Neural cell (in vitro differentiated cells): Measurements from ENCODE around the gene PRR12. TPM values are rescaled to one million over a fixed set of nuclear protein-coding genes. Genes with fewer than 3 reads are reported as not detected.

Source experiments
- H2AFZ ChIP-seq: fragments of 200-600, 300-800 bp; sonication (generic), shearing (Covaris generic); 2 replicates; pipeline ENCODE4 v1.6.0; 2014; ENCODE audit warnings: low read depth, mild to moderate bottlenecking, antibody characterized with exemption, low read length, moderate library complexity
- H3F3A ChIP-seq: fragments of 200-600 bp; shearing (Covaris generic); 2 replicates; pipeline ENCODE4 v1.6.1; 2016; ENCODE audit warnings: mild to moderate bottlenecking, moderate library complexity, mixed read lengths, antibody characterized with exemption, low read length; ENCODE audit not compliant: insufficient read depth, poor library complexity, severe bottlenecking
- H3K27ac ChIP-seq: fragments of 200-600, 300-800 bp; sonication (generic), shearing (Covaris generic); 2 replicates; pipeline ENCODE4 v1.5.1; 2014; ENCODE audit warnings: mild to moderate bottlenecking, low read length, moderate library complexity
- H3K27me3 ChIP-seq: fragments of 300-800, 200-600 bp; sonication (generic), shearing (Covaris generic); 2 replicates; pipeline ENCODE4 v1.6.0; 2014; ENCODE audit warnings: mild to moderate bottlenecking, low read depth, low read length, moderate library complexity; ENCODE audit not compliant: insufficient read depth
- H3K36me3 ChIP-seq: fragments of 300-800, 200-600 bp; sonication (generic), shearing (Covaris generic); 2 replicates; pipeline ENCODE4 v1.5.1; 2014; ENCODE audit warnings: mild to moderate bottlenecking, antibody characterized with exemption, low read length, moderate library complexity; ENCODE audit not compliant: insufficient read depth
- H3K4me2 ChIP-seq: fragments of 300-800, 200-600 bp; sonication (generic), shearing (Covaris generic); 2 replicates; pipeline ENCODE4 v1.6.0; 2014; ENCODE audit warnings: mild to moderate bottlenecking, low read length
- H3K4me3 ChIP-seq: fragments of 300-800, 200-600 bp; sonication (generic), shearing (Covaris generic); 2 replicates; pipeline ENCODE4 v1.5.1; 2014; ENCODE audit warnings: mild to moderate bottlenecking, low read length, moderate library complexity
- H3K79me2 ChIP-seq: fragments of 200-600 bp; shearing (Covaris generic); replicated peaks from 2 replicates; pipeline ENCODE4 v1.6.0; 2014; ENCODE audit warnings: mild to moderate bottlenecking, low read length, moderate library complexity; ENCODE audit not compliant: insufficient read depth
- H3K9ac ChIP-seq: fragments of 300-800, 200-600 bp; sonication (generic), shearing (Covaris generic); 2 replicates; pipeline ENCODE4 v1.6.1; 2016; ENCODE audit warnings: mild to moderate bottlenecking, low read length, mixed read lengths
- H3K9me2 ChIP-seq: fragments of 200-600 bp; shearing (Covaris generic); 2 replicates; pipeline ENCODE4 v1.6.1; 2016; ENCODE audit warnings: mild to moderate bottlenecking, low read length, mixed read lengths; ENCODE audit not compliant: insufficient read depth
- H3K9me3 ChIP-seq: fragments of 200-600, 300-800 bp; sonication (generic), shearing (Covaris generic); 2 replicates; pipeline ENCODE4 v1.6.1; 2016; ENCODE audit warnings: mild to moderate bottlenecking, mixed run types, low read length, moderate library complexity, mixed read lengths
- H4K20me1 ChIP-seq: fragments of 200-600 bp; shearing (Covaris generic); 2 replicates; pipeline ENCODE4 v1.6.1; 2016; ENCODE audit warnings: mild to moderate bottlenecking, mixed run types; ENCODE audit not compliant: insufficient read depth
- CTCF ChIP-seq: fragments of 450-650 bp; IDR thresholded peaks from 2 replicates; pipeline ENCODE4 v1.5.1; 2014; ENCODE audit warnings: antibody characterized with exemption, mild to moderate bottlenecking, moderate library complexity; ENCODE audit not compliant: poor library complexity, severe bottlenecking
- EP300 ChIP-seq: fragments of 450-650 bp; conservative IDR thresholded peaks from 2 replicates; pipeline ENCODE4 v1.6.1; 2014; ENCODE audit warnings: antibody characterized with exemption, mild to moderate bottlenecking, moderate library complexity; ENCODE audit not compliant: poor library complexity, severe bottlenecking
- MXI1 ChIP-seq: fragments of 450-650 bp; conservative IDR thresholded peaks from 2 replicates; pipeline ENCODE4 v1.6.1; 2014; ENCODE audit warnings: antibody characterized with exemption, mild to moderate bottlenecking; ENCODE audit not compliant: poor library complexity, severe bottlenecking
- POLR2AphosphoS5 ChIP-seq: IDR thresholded peaks from 2 replicates; pipeline ENCODE4 v1.6.1; 2012
- RAD21 ChIP-seq: fragments of 450-650 bp; conservative IDR thresholded peaks from 2 replicates; pipeline ENCODE4 v1.6.1; 2014; ENCODE audit warnings: antibody characterized with exemption, mild to moderate bottlenecking, moderate library complexity
- REST ChIP-seq: IDR thresholded peaks from 2 replicates; pipeline ENCODE4 v1.6.1; 2012; ENCODE audit warnings: borderline replicate concordance
- SMC3 ChIP-seq: fragments of 450-650 bp; conservative IDR thresholded peaks from 2 replicates; pipeline ENCODE4 v1.6.1; 2014; ENCODE audit warnings: antibody characterized with exemption, mild to moderate bottlenecking, moderate library complexity; ENCODE audit not compliant: poor library complexity
- TAF1 ChIP-seq: IDR thresholded peaks from 2 replicates; pipeline ENCODE4 v1.6.1; 2012; ENCODE audit warnings: low read depth
- polyA plus RNA-seq: library from polyadenylated mRNA; depleted of rRNA; stranded (reverse); fragments of >200 nt; gene quantifications from 2 replicates; pipeline ENCODE4 v1.2.3, GENCODE V29; 2014

PRR12 gene
- polyA plus RNA-seq, 1 donor from 2014 or later = 1.2 TPM

GRCh38 chr19:49654581-49654980 is 63.6 kb downstream of the PRR12 start:
- no peaks in the 10 kb centered on the region for H3K36me3 ChIP-seq
- H3K9me3 ChIP-seq = no peaks in the 10 kb centered on the region
- H2AFZ ChIP-seq = no peak overlapping the region
- H3K27ac ChIP-seq = no peak overlapping the region
- H3K4me3 ChIP-seq = no peak overlapping the region
- H3F3A ChIP-seq = no peaks in the 10 kb centered on the region
- no peaks in the 10 kb centered on the region for H4K20me1 ChIP-seq
- H3K9ac ChIP-seq = no peak overlapping the region
- H3K9me2 ChIP-seq = no peaks in the 10 kb centered on the region
- H3K27me3 ChIP-seq = no peaks in the 10 kb centered on the region
- H3K79me2 ChIP-seq = no peaks in the 10 kb centered on the region
- no peak overlapping the region for H3K4me2 ChIP-seq
- TF ChIP-seq POLR2AphosphoS5 = no peak
- TF ChIP-seq REST = no peak

- no peaks in the 10 kb centered on the region for H3K36me3 ChIP-seq
These were observed 64.8 kb downstream of the PRR12 start for GRCh38 chr19:49655570-49656455.

More at GRCh38 chr19:49655570-49656455, 64.8 kb downstream of the PRR12 start:
- Histone ChIP-seq H3K27me3 (no peaks in the 10 kb centered on the region), H2AFZ (no peak overlapping the region), H3K4me3 (no peak overlapping the region), H4K20me1 (no peaks in the 10 kb centered on the region), H3K79me2 (no peaks in the 10 kb centered on the region), H3K4me2 (no peak overlapping the region), H3K27ac (no peak overlapping the region), H3K9ac (no peak overlapping the region), H3F3A (no peaks in the 10 kb centered on the region), H3K9me2 (no peaks in the 10 kb centered on the region), H3K9me3 (no peaks in the 10 kb centered on the region)
- TF ChIP-seq CTCF = no peak
- TF ChIP-seq POLR2AphosphoS5 = no peak
- TF ChIP-seq RAD21 = no peak
- no peak for TF ChIP-seq REST
- TF ChIP-seq TAF1 = no peak
- TF ChIP-seq EP300 = no peak
- no peak for TF ChIP-seq MXI1
- no peak for TF ChIP-seq SMC3
